Endothelial cell of umbilical vein (primary cell): Measurements from ENCODE around the gene CHST8. TPM values are rescaled to one million over a fixed set of nuclear protein-coding genes. Genes with fewer than 3 reads are reported as not detected.

Source experiments
- BruUV-seq: library from RNA; stranded (reverse); fragments of 400-500 nt; replicated peaks from 2 replicates; lab custom pipeline; 2021; lab: Mats Ljungman, UMichigan
- CTCF ChIA-PET: fragments of 300-600, 350-600 bp; sonication (Branson Sonifier 250); formaldehyde crosslinking; loops from one replicate; lab custom pipeline; 2021; ENCODE audit warnings: antibody characterized with exemption, inconsistent platforms; lab: Charles Lee
- POLR2A ChIA-PET: fragments of 300-600, 350-600 bp; sonication (Branson Sonifier 250); formaldehyde crosslinking; loops from one replicate; lab custom pipeline; 2021; ENCODE audit warnings: antibody characterized with exemption, inconsistent platforms; lab: Charles Lee
- DNase-seq: peaks from one replicate; pipeline ENCODE4 v3.0.0-alpha.2; 2011; ENCODE audit warnings: low read depth, low spot score
- FAIRE-seq: peaks from 2 replicates; lab custom pipeline; 2011; peaks lifted over from hg19 to GRCh38; lab: Jason Lieb, UNC
- H2AFZ ChIP-seq: 2 replicates; pipeline ENCODE4 v1.6.0; 2012; ENCODE audit warnings: low read depth, low read length, control low read depth, inconsistent platforms
- H3K27ac ChIP-seq: 2 replicates; pipeline ENCODE4 v1.5.1; 2011; ENCODE audit warnings: low read depth, mild to moderate bottlenecking, control low read depth, low read length, moderate library complexity; ENCODE audit not compliant: insufficient read depth
- H3K27me3 ChIP-seq, 2 experiments: 2 replicates each; pipeline versions ENCODE4 v1.6.0 to v1.6.1; 2011; ENCODE audit warnings: low read length in 2 of 2, mixed read lengths in 1 of 2; ENCODE audit not compliant: control insufficient read depth in 2 of 2, insufficient read depth in 2 of 2
- H3K36me3 ChIP-seq, 2 experiments: 2 replicates in 1 of 2; 3 replicates in 1 of 2; pipeline ENCODE4 v1.5.1; 2011; ENCODE audit warnings: low read length in 2 of 2, mild to moderate bottlenecking in 1 of 2, moderate library complexity in 1 of 2; ENCODE audit not compliant: control insufficient read depth in 2 of 2, insufficient read depth in 2 of 2; ENCODE audit errors: extremely low read depth in 1 of 2
- H3K4me1 ChIP-seq: 3 replicates; pipeline ENCODE4 v1.5.1; 2011; ENCODE audit warnings: mild to moderate bottlenecking, low read length; ENCODE audit not compliant: control insufficient read depth, insufficient read depth; ENCODE audit errors: extremely low read depth
- H3K4me2 ChIP-seq: 2 replicates; pipeline ENCODE4 v1.6.1; 2011; ENCODE audit warnings: low read length, control low read depth, mixed read lengths; ENCODE audit not compliant: insufficient read depth
- H3K4me3 ChIP-seq, 3 experiments: fragments of 200-600 bp in 1 of 3; sonication (generic), shearing (Covaris generic) in 1 of 3; replicated peaks in 1 of 3; 2 replicates each; pipeline ENCODE4 v1.5.1; 2011 to 2016; ENCODE audit warnings: control low read depth in 3 of 3, low read length in 3 of 3, mild to moderate bottlenecking in 2 of 3, inconsistent platforms in 1 of 3, low read depth in 1 of 3, moderate library complexity in 1 of 3; ENCODE audit not compliant: insufficient read depth in 1 of 3
- H3K79me2 ChIP-seq: 2 replicates; pipeline ENCODE4 v1.6.0; 2012; ENCODE audit warnings: low read length, inconsistent platforms; ENCODE audit not compliant: control insufficient read depth, insufficient read depth
- H3K9ac ChIP-seq: replicated peaks from 2 replicates; pipeline ENCODE3; 2011; ENCODE audit warnings: low read length, control low read depth; ENCODE audit not compliant: insufficient read depth; ENCODE audit errors: extremely low read depth
- H3K9me1 ChIP-seq: replicated peaks from 3 replicates; pipeline ENCODE4 v1.6.0; 2011; ENCODE audit warnings: mild to moderate bottlenecking, low read length; ENCODE audit not compliant: control insufficient read depth, insufficient read depth; ENCODE audit errors: extremely low read depth
- H3K9me3 ChIP-seq: replicated peaks from 2 replicates; pipeline ENCODE4 v1.5.1; 2012; ENCODE audit warnings: low read length, inconsistent platforms; ENCODE audit not compliant: control insufficient read depth, insufficient read depth
- H4K20me1 ChIP-seq: replicated peaks from 2 replicates; pipeline ENCODE3; 2011; ENCODE audit warnings: mild to moderate bottlenecking, low read length; ENCODE audit not compliant: control insufficient read depth, insufficient read depth; ENCODE audit errors: extremely low read depth
- EZH2 ChIP-seq: IDR thresholded peaks from 2 replicates; pipeline ENCODE4 v1.6.1; 2012; ENCODE audit warnings: borderline replicate concordance, low read depth, mild to moderate bottlenecking, moderate library complexity, low read length, inconsistent platforms; ENCODE audit not compliant: severe bottlenecking
- FOS ChIP-seq: IDR thresholded peaks from 2 replicates; pipeline ENCODE4 v1.6.1; 2011; ENCODE audit warnings: mild to moderate bottlenecking, low read length, moderate library complexity, borderline replicate concordance; ENCODE audit not compliant: insufficient read depth
- GATA2 ChIP-seq: IDR thresholded peaks from 2 replicates; pipeline ENCODE4 v1.7.0; 2011; ENCODE audit warnings: low read depth, mild to moderate bottlenecking, moderate library complexity, mixed read lengths, low read length; ENCODE audit not compliant: insufficient read length, insufficient read depth
- JUN ChIP-seq: IDR thresholded peaks from 2 replicates; pipeline ENCODE4 v1.6.1; 2011; ENCODE audit warnings: borderline replicate concordance, low read depth; ENCODE audit not compliant: insufficient read length, insufficient read depth
- MYC ChIP-seq: IDR thresholded peaks from one replicate; pipeline ENCODE4 v1.6.1; 2011; ENCODE audit warnings: mild to moderate bottlenecking, low read depth, low read length
- POLR2A ChIP-seq: IDR thresholded peaks from 2 replicates; pipeline ENCODE4 v1.6.1; 2012; ENCODE audit warnings: low read depth, mild to moderate bottlenecking, control low read depth, low read length
- POLR2AphosphoS5 ChIP-seq: IDR thresholded peaks from 2 replicates; pipeline ENCODE4 v1.6.1; 2012; ENCODE audit warnings: low read depth, mild to moderate bottlenecking, control low read depth, low read length, moderate library complexity; ENCODE audit not compliant: insufficient read depth
- dilution Hi-C: fragments of 300-500 bp; cut with MboI; formaldehyde crosslinking; loops from one replicate; pipeline ENCODE4 v1.15.0; 2019; ENCODE audit warnings: low sequenced_read_pairs; ENCODE audit not compliant: extremely low pct_ligation_motif_present
- intact Hi-C: fragments of 100-400 bp; cut with micrococcal nuclease; formaldehyde crosslinking; loops from one replicate; pipeline ENCODE4 v1.10.0; 2022
- polyA plus RNA-seq, 4 experiments: library from polyadenylated mRNA; depleted of rRNA in 3 of 4; stranded (reverse) in 3 of 4; unstranded in 1 of 4; fragments of >200 nt; gene quantifications; 2 replicates each; pipeline versions ENCODE4 v1.2.1 to v1.2.3, GENCODE V29; 2011 to 2012; ENCODE audit warnings: missing spikeins in 1 of 4
- total RNA-seq: library from RNA; stranded (reverse); gene quantifications from 2 replicates; pipeline ENCODE4 v1.2.3, GENCODE V29; 2021
- TF ChIP-seq, protein P1 (sequence below): IDR thresholded peaks from 2 replicates; pipeline ENCODE4 v1.6.1; 2011; ENCODE audit not compliant: insufficient read depth, insufficient read length
- TF ChIP-seq, protein P2 (sequence below), 2 donors: IDR thresholded peaks; 1 replicate in 1 of 2; 2 replicates in 1 of 2; pipeline ENCODE4 v1.5.1; 2011; ENCODE audit warnings: low read length in 2 of 2, mild to moderate bottlenecking in 2 of 2, moderate library complexity in 2 of 2, control low read depth in 1 of 2, inconsistent platforms in 1 of 2, low read depth in 1 of 2; ENCODE audit not compliant: insufficient read depth in 1 of 2; ENCODE audit errors: extremely low read depth in 1 of 2

CHST8 gene
- total and polyA plus RNA-seq, 2 donors (not counting 3 experiments of a cell fraction or from before 2014, with no cell fraction given) = not detected

DNA sequence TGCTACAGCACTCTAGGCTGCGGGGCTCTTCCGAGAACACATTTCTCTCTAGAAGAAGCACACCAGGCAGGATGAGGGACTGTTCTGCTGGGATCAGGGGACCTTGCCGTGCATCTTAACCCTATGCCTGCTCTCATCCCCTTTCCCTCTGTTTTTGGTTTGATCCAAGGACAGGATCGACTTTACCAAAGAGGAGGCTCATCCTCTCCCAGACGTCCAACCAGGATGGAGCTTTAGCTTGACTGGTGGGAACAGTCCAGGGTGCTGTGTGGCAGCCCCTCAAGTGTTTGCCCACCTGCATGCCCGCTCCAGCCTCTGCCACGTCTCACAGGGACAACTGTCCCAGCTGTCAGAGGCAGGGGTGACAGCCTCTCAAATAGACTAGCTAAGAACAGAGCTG lies 132.6 kb downstream of the CHST8 start:
- no peak overlapping the region for H3K27ac ChIP-seq
- no peaks in the 10 kb centered on the region for H3K4me1 ChIP-seq
- dilution Hi-C loops (no loop called here), intact Hi-C loops (no loop called here)
- no peak overlapping the region for H3K4me2 ChIP-seq
- H4K20me1 ChIP-seq = no peaks in the 10 kb centered on the region
- H3K36me3 ChIP-seq = no peaks in the 10 kb centered on the region
- TF ChIP-seq GATA2 (no peak), POLR2AphosphoS5 (no peak)
- H3K9me3 ChIP-seq = no peaks in the 10 kb centered on the region
- ChIA-PET POLR2A (no interaction called here), CTCF (interaction anchor here (0.6 to 1.2 kb wide), 2 partner anchors 17 to 24 kb away, joined by 3 to 4 read pairs; no protein-coding TSS in a partner anchor)
- H2AFZ ChIP-seq = no peak overlapping the region
- H3K9ac ChIP-seq = no peak overlapping the region
- DNase-seq (no peak), FAIRE-seq (no peak)
- no peak overlapping the region for H3K4me3 ChIP-seq
- no peaks in the 10 kb centered on the region for H3K27me3 ChIP-seq
- no peaks in the 10 kb centered on the region for H3K79me2 ChIP-seq
- no peaks in the 10 kb centered on the region for H3K9me1 ChIP-seq
- BruUV-seq = no TSS peak

DNA sequence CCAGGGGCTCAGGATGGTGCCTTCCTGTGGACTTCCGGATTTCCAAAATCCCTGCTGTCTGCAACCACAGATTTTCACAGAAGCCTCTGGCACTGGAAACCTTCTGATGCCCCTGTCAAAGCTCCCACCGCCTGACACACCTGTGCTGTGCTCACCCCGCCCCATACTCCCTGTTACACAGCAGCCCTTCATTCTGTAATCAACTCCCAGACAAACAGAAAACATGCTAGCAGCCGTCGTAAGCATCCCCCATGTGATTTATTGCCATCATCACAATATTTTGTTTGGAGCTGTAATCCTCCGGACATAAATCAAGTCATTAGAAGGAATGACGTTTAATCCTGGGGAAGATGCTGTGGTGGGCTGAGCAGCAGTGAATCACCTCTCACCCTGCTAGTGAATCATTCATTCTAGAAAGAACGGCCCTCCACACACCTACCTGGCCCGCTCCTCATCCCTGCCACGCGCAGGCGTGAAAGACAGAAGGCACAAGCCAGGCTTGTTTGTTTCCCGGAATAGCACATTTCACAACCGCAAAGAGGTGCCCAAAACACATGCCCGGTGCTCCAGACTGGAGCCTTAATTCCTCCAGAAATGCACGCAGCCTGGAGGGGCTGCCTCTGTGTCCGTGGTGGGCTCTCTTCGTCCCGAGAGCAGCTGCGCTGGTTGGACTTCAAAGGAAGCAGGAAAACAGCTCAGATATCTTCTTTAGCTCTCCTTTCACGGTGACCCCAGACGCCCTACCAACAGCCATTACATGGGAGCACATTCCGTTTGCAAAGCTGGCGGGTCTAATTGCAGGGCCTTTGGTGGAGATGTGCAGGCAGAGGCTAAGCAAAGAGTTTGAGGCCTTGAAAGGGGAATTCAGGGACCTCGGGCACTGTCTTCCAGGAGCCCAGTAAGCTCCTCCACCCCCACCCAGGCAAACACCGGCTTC lies 133.6 kb downstream of the CHST8 start:
- Histone ChIP-seq H4K20me1 (no peaks in the 10 kb centered on the region), H3K4me2 (no peak overlapping the region), H3K27ac (no peak overlapping the region), H3K36me3 (no peaks in the 10 kb centered on the region), H3K79me2 (no peaks in the 10 kb centered on the region), H3K9me3 (no peaks in the 10 kb centered on the region), H3K27me3 (no peaks in the 10 kb centered on the region), H3K9ac (no peak overlapping the region), H2AFZ (no peak overlapping the region), H3K4me3 (no peak overlapping the region), H3K4me1 (no peaks in the 10 kb centered on the region), H3K9me1 (no peaks in the 10 kb centered on the region)
- DNase-seq (no peak), FAIRE-seq (no peak)
- POLR2A ChIA-PET = no interaction called here
- dilution Hi-C loops = no loop called here
- no TSS peak for BruUV-seq
- CTCF ChIA-PET = interaction anchor here (0.6 to 1.3 kb wide), 3 partner anchors 16 to 325 kb away, joined by 3 to 5 read pairs (median 4); no protein-coding TSS in a partner anchor
- TF ChIP-seq FOS (no peak), POLR2A (no peak), MYC (no peak), EZH2 (no peak), POLR2AphosphoS5 (no peak), GATA2 (no peak), JUN (no peak)
- TF ChIP-seq, protein P1, sequence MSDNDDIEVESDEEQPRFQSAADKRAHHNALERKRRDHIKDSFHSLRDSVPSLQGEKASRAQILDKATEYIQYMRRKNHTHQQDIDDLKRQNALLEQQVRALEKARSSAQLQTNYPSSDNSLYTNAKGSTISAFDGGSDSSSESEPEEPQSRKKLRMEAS = no peak
- TF ChIP-seq, protein P2, sequence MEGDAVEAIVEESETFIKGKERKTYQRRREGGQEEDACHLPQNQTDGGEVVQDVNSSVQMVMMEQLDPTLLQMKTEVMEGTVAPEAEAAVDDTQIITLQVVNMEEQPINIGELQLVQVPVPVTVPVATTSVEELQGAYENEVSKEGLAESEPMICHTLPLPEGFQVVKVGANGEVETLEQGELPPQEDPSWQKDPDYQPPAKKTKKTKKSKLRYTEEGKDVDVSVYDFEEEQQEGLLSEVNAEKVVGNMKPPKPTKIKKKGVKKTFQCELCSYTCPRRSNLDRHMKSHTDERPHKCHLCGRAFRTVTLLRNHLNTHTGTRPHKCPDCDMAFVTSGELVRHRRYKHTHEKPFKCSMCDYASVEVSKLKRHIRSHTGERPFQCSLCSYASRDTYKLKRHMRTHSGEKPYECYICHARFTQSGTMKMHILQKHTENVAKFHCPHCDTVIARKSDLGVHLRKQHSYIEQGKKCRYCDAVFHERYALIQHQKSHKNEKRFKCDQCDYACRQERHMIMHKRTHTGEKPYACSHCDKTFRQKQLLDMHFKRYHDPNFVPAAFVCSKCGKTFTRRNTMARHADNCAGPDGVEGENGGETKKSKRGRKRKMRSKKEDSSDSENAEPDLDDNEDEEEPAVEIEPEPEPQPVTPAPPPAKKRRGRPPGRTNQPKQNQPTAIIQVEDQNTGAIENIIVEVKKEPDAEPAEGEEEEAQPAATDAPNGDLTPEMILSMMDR (IDR thresholded peaks at IDR 0.05; ENCODE audit: extremely low read depth in 1 of 2, insufficient read depth in 1 of 2, low read depth in 1 of 2, low read length in 2 of 2) = no peak
- intact Hi-C loops = no loop called here
